ENCODE measurements around the gene GPR137. TPM values are rescaled to one million over a fixed set of nuclear protein-coding genes. Genes with fewer than 3 reads are reported as not detected.
"Not testable (repeated sequence)": the region's sequence is repeated elsewhere in the genome, so short reads cannot be mapped to it uniquely, and the experiment has no call there.

GPR137 gene
- total RNA-seq, 1 donor from 2014 or later: 55.9 TPM

- Mint-ChIP-seq H3K4me3 (peak overlapping the region; percentile 95), H3K4me1 (peaks cover 28% of the 10 kb centered on the region), H3K27me3 (ENCODE audit: low read depth) (peaks cover 5% of the 10 kb centered on the region), H3K27ac (ENCODE audit: unreplicated experiment) (no peak overlapping the region), H3K36me3 (ENCODE audit: low read depth) (no peaks in the 10 kb centered on the region), H3K9me3 (no peaks in the 10 kb centered on the region)
- DNase-seq (ENCODE audit: low read depth, low spot score): no peak
- no peak for TF ChIP-seq CTCF (conservative IDR thresholded peaks at IDR 0.05)
These were observed 42.3 kb upstream of the GPR137 start for GRCh38 chr11:64243236-64243854.

GRCh38 chr11:64244107-64244506, 41.5 kb upstream of the GPR137 start:
- no peak for DNase-seq (ENCODE audit: low read depth, low spot score)
- H3K27me3 Mint-ChIP-seq (ENCODE audit: low read depth): peaks cover 5% of the 10 kb centered on the region
- peaks cover 28% of the 10 kb centered on the region for H3K4me1 Mint-ChIP-seq
- no peak overlapping the region for H3K27ac Mint-ChIP-seq (ENCODE audit: unreplicated experiment)
- no peak for TF ChIP-seq CTCF (conservative IDR thresholded peaks at IDR 0.05)
- H3K9me3 Mint-ChIP-seq: no peaks in the 10 kb centered on the region
- H3K36me3 Mint-ChIP-seq (ENCODE audit: low read depth): no peaks in the 10 kb centered on the region
- H3K4me3 Mint-ChIP-seq: peak overlapping the region; percentile 95

- Mint-ChIP-seq H3K36me3 (ENCODE audit: low read depth) (no peaks in the 10 kb centered on the region), H3K27me3 (ENCODE audit: low read depth) (peaks cover 5% of the 10 kb centered on the region), H3K4me3 (peak overlapping the region; percentile 90), H3K9me3 (no peaks in the 10 kb centered on the region), H3K4me1 (peaks cover 27% of the 10 kb centered on the region), H3K27ac (ENCODE audit: unreplicated experiment) (no peak overlapping the region)
- DNase-seq (ENCODE audit: low read depth, low spot score): no peak
- TF ChIP-seq CTCF (conservative IDR thresholded peaks at IDR 0.05): no peak
These were observed 40.7 kb upstream of the GPR137 start for GRCh38 chr11:64244966-64245365.

- peak overlapping the region; percentile 90 for H3K4me3 Mint-ChIP-seq
- H3K27ac Mint-ChIP-seq (ENCODE audit: unreplicated experiment): no peak overlapping the region
- no peaks in the 10 kb centered on the region for H3K9me3 Mint-ChIP-seq
- TF ChIP-seq CTCF (conservative IDR thresholded peaks at IDR 0.05): no peak
- peaks cover 5% of the 10 kb centered on the region for H3K27me3 Mint-ChIP-seq (ENCODE audit: low read depth)
- H3K36me3 Mint-ChIP-seq (ENCODE audit: low read depth): no peaks in the 10 kb centered on the region
- no peak for DNase-seq (ENCODE audit: low read depth, low spot score)
- peaks cover 24% of the 10 kb centered on the region for H3K4me1 Mint-ChIP-seq
These were observed 40.2 kb upstream of the GPR137 start for GRCh38 chr11:64245401-64245796.

- no peak for TF ChIP-seq CTCF (conservative IDR thresholded peaks at IDR 0.05)
- peaks cover 20% of the 10 kb centered on the region for H3K4me1 Mint-ChIP-seq
- H3K36me3 Mint-ChIP-seq (ENCODE audit: low read depth): no peaks in the 10 kb centered on the region
- no peak for DNase-seq (ENCODE audit: low read depth, low spot score)
- H3K4me3 Mint-ChIP-seq: peak overlapping the region; percentile 90
- no peaks in the 10 kb centered on the region for H3K9me3 Mint-ChIP-seq
- peak overlapping the region; percentile 19 for H3K27ac Mint-ChIP-seq (ENCODE audit: unreplicated experiment)
- H3K27me3 Mint-ChIP-seq (ENCODE audit: low read depth): peaks cover 5% of the 10 kb centered on the region
These were observed 39.6 kb upstream of the GPR137 start for GRCh38 chr11:64245797-64246620.

GRCh38 chr11:64246621-64246870, 39.1 kb upstream of the GPR137 start:
- not testable (repeated sequence) for H3K27ac Mint-ChIP-seq (ENCODE audit: unreplicated experiment); H3K27me3 Mint-ChIP-seq (ENCODE audit: low read depth); H3K9me3 Mint-ChIP-seq; DNase-seq (ENCODE audit: low read depth, low spot score); H3K36me3 Mint-ChIP-seq (ENCODE audit: low read depth)
- Mint-ChIP-seq H3K4me1 (peaks cover 20% of the 10 kb centered on the region), H3K4me3 (peak overlapping the region; percentile 97)

All from neural crest cell (in vitro differentiated cells).